WTC11 (cell line): ENCODE data around the gene DUXB. TPM values are rescaled to one million over a fixed set of nuclear protein-coding genes. Genes with fewer than 3 reads are reported as not detected.

ENCODE experiments used
- ATAC-seq: fragments of 200-7000 bp; cut with Tn5 transposase; 2 replicates; pipeline ENCODE4 v1.10.0; 2021; ENCODE audit warnings: mild to moderate bottlenecking, moderate library complexity
- CTCF ChIA-PET: fragments of 300-600 bp; sonication (Branson Sonifier 250); formaldehyde crosslinking; loops from one replicate; lab custom pipeline; 2021; ENCODE audit warnings: antibody characterized with exemption; lab: Charles Lee
- POLR2A ChIA-PET: fragments of 350-600 bp; sonication (Branson Sonifier 250); formaldehyde crosslinking; loops from one replicate; lab custom pipeline; 2021; ENCODE audit warnings: antibody characterized with exemption; lab: Charles Lee
- DNase-seq: peaks from one replicate; pipeline ENCODE4 v3.0.0; 2021; ENCODE audit warnings: low spot score
- H3K27ac Mint-ChIP-seq: 2 replicates; pipeline ENCODE4 v1.8.0; 2021; ENCODE audit warnings: mixed read lengths
- H3K27me3 Mint-ChIP-seq: 2 replicates; pipeline ENCODE4 v1.8.0; 2021; ENCODE audit warnings: low read depth, mild to moderate bottlenecking, moderate library complexity, mixed read lengths
- H3K36me3 Mint-ChIP-seq: 2 replicates; pipeline ENCODE4 v1.8.0; 2021; ENCODE audit warnings: mixed read lengths
- H3K4me1 Mint-ChIP-seq: 2 replicates; pipeline ENCODE4 v1.8.0; 2022; ENCODE audit warnings: mixed read lengths
- H3K4me3 Mint-ChIP-seq: 2 replicates; pipeline ENCODE4 v1.8.0; 2021; ENCODE audit warnings: mild to moderate bottlenecking, moderate library complexity, mixed read lengths
- H3K9me3 Mint-ChIP-seq: 2 replicates; pipeline ENCODE4 v1.8.0; 2021; ENCODE audit warnings: mixed read lengths
- AR ChIP-seq: fragments of 250-450 bp; sonication (Bioruptor Pico); IDR thresholded peaks from 2 replicates; pipeline ENCODE4 v1.9.0; 2021; ENCODE audit warnings: mild to moderate bottlenecking
- ATF3 ChIP-seq: sonication (generic); formaldehyde crosslinking; conservative IDR thresholded peaks from 2 replicates; pipeline ENCODE4 v1.8.1; 2022; ENCODE audit warnings: mild to moderate bottlenecking, missing genetic modification reagents
- CREB1 ChIP-seq: sonication (generic); formaldehyde crosslinking; IDR thresholded peaks from 2 replicates; pipeline ENCODE4 v1.8.0; 2023; ENCODE audit warnings: mild to moderate bottlenecking, missing genetic modification reagents
- CREM ChIP-seq: sonication (generic); formaldehyde crosslinking; IDR thresholded peaks from 2 replicates; pipeline ENCODE4 v1.8.1; 2022; ENCODE audit warnings: mild to moderate bottlenecking, missing genetic modification reagents, moderate library complexity
- ELF4 ChIP-seq: sonication (generic); formaldehyde crosslinking; IDR thresholded peaks from 2 replicates; pipeline ENCODE4 v1.8.1; 2022; ENCODE audit warnings: low read depth, mild to moderate bottlenecking, moderate library complexity, missing genetic modification reagents
- ESRRA ChIP-seq: sonication (generic); formaldehyde crosslinking; IDR thresholded peaks from 2 replicates; pipeline ENCODE4 v1.8.1; 2022; ENCODE audit warnings: mild to moderate bottlenecking, missing genetic modification reagents, borderline replicate concordance
- ETV6 ChIP-seq: sonication (generic); formaldehyde crosslinking; IDR thresholded peaks from 2 replicates; pipeline ENCODE4 v1.8.1; 2022; ENCODE audit warnings: mild to moderate bottlenecking, missing genetic modification reagents
- FOXJ3 ChIP-seq: sonication (generic); formaldehyde crosslinking; IDR thresholded peaks from 2 replicates; pipeline ENCODE4 v1.9.0; 2021; ENCODE audit warnings: missing genetic modification reagents, mild to moderate bottlenecking, borderline replicate concordance
- FOXP4 ChIP-seq: sonication (generic); formaldehyde crosslinking; IDR thresholded peaks from 2 replicates; pipeline ENCODE4 v1.8.0; 2022; ENCODE audit warnings: mild to moderate bottlenecking, missing genetic modification reagents
- JUN ChIP-seq: sonication (generic); formaldehyde crosslinking; IDR thresholded peaks from 2 replicates; pipeline ENCODE4 v1.8.0; 2023; ENCODE audit warnings: mild to moderate bottlenecking, missing genetic modification reagents
- KAT7 ChIP-seq: sonication (generic); formaldehyde crosslinking; IDR thresholded peaks from 2 replicates; pipeline ENCODE4 v1.8.1; 2023; ENCODE audit warnings: missing genetic modification reagents, mild to moderate bottlenecking, borderline replicate concordance
- NFATC4 ChIP-seq: fragments of 250-450 bp; sonication (Bioruptor Pico); IDR thresholded peaks from 2 replicates; pipeline ENCODE4 v1.9.0; 2021; ENCODE audit warnings: mild to moderate bottlenecking
- OVOL2 ChIP-seq: fragments of 250-450 bp; sonication (Bioruptor Pico); IDR thresholded peaks from 2 replicates; pipeline ENCODE4 v1.9.0; 2021; ENCODE audit warnings: mild to moderate bottlenecking, borderline replicate concordance
- PREB ChIP-seq: sonication (generic); formaldehyde crosslinking; IDR thresholded peaks from 2 replicates; pipeline ENCODE4 v1.8.1; 2022; ENCODE audit warnings: mild to moderate bottlenecking, missing genetic modification reagents, moderate library complexity, borderline replicate concordance
- SP1 ChIP-seq: sonication (generic); formaldehyde crosslinking; conservative IDR thresholded peaks from 2 replicates; pipeline ENCODE4 v1.8.1; 2022; ENCODE audit warnings: missing genetic modification reagents
- ZBTB21 ChIP-seq: sonication (generic); formaldehyde crosslinking; IDR thresholded peaks from 2 replicates; pipeline ENCODE4 v1.8.1; 2023; ENCODE audit warnings: mild to moderate bottlenecking, missing genetic modification reagents, borderline replicate concordance
- ZMAT4 ChIP-seq: fragments of 250-450 bp; sonication (Bioruptor Pico); IDR thresholded peaks from 2 replicates; pipeline ENCODE4 v1.9.0; 2021; ENCODE audit warnings: mild to moderate bottlenecking
- ZNF138 ChIP-seq: sonication (generic); formaldehyde crosslinking; conservative IDR thresholded peaks from 2 replicates; pipeline ENCODE4 v1.8.1; 2022; ENCODE audit warnings: mild to moderate bottlenecking, moderate library complexity, missing genetic modification reagents
- ZNF219 ChIP-seq: sonication (generic); formaldehyde crosslinking; IDR thresholded peaks from 2 replicates; pipeline ENCODE4 v1.8.0; 2023; ENCODE audit warnings: missing genetic modification reagents, mild to moderate bottlenecking, borderline replicate concordance
- ZNF232 ChIP-seq: sonication (generic); formaldehyde crosslinking; IDR thresholded peaks from 2 replicates; pipeline ENCODE4 v1.8.0; 2022; ENCODE audit warnings: mild to moderate bottlenecking, missing genetic modification reagents
- total RNA-seq: library from RNA; stranded (reverse); gene quantifications from 3 replicates; pipeline ENCODE4 v1.2.3, GENCODE V29; 2021
- TF ChIP-seq, protein P1 (sequence below): sonication (generic); formaldehyde crosslinking; conservative IDR thresholded peaks from 2 replicates; pipeline ENCODE4 v1.8.1; 2023; ENCODE audit warnings: mild to moderate bottlenecking, low read depth, missing genetic modification reagents, moderate library complexity

DUXB gene
- total RNA-seq, 1 experiment from 2014 or later: not detected

DNA sequence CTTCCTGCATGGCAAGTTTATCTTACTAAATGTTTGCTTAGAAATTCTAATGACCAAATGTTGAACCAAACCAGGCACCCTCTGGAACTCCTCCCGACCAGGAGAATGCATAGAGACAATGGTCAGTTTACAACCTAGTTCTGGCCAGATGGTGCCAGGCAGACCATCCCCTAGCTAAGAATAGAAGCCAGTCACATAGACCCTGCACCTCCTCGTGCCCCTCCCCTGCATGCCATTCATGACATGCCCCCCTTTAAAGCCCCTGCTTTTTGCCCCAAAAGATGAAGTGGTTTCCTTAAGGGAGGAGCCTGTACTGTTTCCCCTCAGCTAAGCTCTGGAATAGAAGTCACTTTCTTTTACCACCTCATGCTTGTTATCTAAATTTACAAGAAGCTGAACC lies 31.6 kb upstream of the DUXB start:
- no peak overlapping the region for H3K4me3 Mint-ChIP-seq
- no peak for ATAC-seq
- POLR2A ChIA-PET: no interaction called here
- no peak overlapping the region for H3K27ac Mint-ChIP-seq
- TF ChIP-seq AR (no peak), ZNF219 (CRISPR knock-in tag) (no peak), ZMAT4 (CRISPR knock-in tag) (no peak), ATF3 (CRISPR knock-in tag) (no peak), ZNF232 (no peak)
- TF ChIP-seq, protein P1, sequence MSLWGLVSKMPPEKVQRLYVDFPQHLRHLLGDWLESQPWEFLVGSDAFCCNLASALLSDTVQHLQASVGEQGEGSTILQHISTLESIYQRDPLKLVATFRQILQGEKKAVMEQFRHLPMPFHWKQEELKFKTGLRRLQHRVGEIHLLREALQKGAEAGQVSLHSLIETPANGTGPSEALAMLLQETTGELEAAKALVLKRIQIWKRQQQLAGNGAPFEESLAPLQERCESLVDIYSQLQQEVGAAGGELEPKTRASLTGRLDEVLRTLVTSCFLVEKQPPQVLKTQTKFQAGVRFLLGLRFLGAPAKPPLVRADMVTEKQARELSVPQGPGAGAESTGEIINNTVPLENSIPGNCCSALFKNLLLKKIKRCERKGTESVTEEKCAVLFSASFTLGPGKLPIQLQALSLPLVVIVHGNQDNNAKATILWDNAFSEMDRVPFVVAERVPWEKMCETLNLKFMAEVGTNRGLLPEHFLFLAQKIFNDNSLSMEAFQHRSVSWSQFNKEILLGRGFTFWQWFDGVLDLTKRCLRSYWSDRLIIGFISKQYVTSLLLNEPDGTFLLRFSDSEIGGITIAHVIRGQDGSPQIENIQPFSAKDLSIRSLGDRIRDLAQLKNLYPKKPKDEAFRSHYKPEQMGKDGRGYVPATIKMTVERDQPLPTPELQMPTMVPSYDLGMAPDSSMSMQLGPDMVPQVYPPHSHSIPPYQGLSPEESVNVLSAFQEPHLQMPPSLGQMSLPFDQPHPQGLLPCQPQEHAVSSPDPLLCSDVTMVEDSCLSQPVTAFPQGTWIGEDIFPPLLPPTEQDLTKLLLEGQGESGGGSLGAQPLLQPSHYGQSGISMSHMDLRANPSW (CRISPR knock-in tag): no peak
- TF ChIP-seq, all 79 proteins: peak for 0
- Mint-ChIP-seq H3K36me3 (peaks cover 5% of the 10 kb centered on the region; the same call in 1 of the 2 replicates), H3K27me3 (peaks cover 4% of the 10 kb centered on the region), H3K9me3 (peaks cover 25% of the 10 kb centered on the region), H3K4me1 (no peaks in the 10 kb centered on the region)
- CTCF ChIA-PET: interaction anchor here (1.1 kb wide), 1 partner anchor 30 kb away, joined by 3 read pairs; no protein-coding TSS in a partner anchor
- DNase-seq: no peak

GRCh38 chr16:75727221-75727620 lies 26.0 kb upstream of the DUXB start:
- Mint-ChIP-seq H3K9me3 (peaks cover 24% of the 10 kb centered on the region), H3K36me3 (0 out of 2 replicates have a peak, but pooled peaks cover 8% of the 10 kb centered on the region), H3K4me3 (no peak overlapping the region), H3K27ac (no peak overlapping the region), H3K4me1 (no peaks in the 10 kb centered on the region), H3K27me3 (peaks cover 6% of the 10 kb centered on the region)
- ChIA-PET CTCF (no interaction called here), POLR2A (no interaction called here)
- DNase-seq (no peak), ATAC-seq (no peak)
- TF ChIP-seq SP1 (no peak), ESRRA (CRISPR knock-in tag) (no peak), NFATC4 (no peak), ELF4 (CRISPR knock-in tag) (no peak), ZNF138 (CRISPR knock-in tag) (no peak), FOXJ3 (CRISPR knock-in tag) (no peak), JUN (CRISPR knock-in tag) (no peak), KAT7 (CRISPR knock-in tag) (no peak)

DNA sequence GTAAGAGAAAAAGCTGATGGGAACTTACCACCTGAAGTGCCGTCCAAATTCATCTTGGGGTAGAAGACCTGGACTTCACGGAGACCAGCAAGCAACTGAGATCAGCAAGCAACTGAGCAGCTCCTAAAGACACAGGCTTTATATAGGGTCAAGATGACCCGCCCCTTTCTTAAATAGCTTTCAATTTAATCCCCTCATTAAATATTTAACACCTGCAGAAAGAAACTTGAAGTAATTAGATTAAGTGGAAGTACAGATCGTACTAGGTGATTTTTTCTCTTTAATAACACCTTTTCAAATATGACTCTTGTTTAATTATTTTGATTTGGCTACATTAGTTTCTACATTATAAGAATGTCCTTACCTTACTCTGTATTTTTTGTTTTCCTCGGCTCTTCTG lies 25.1 kb upstream of the DUXB start, which contains the start of gene CPHXL:
TSS of gene CPHXL (minus strand) at position 101 of the 400 bp plus-strand sequence. CDS start at position 53, 48 bp downstream.
- H3K27ac Mint-ChIP-seq: no peak within 1 kb of the TSS
- peaks cover 15% of the 10 kb centered on the region; the same call in 1 of the 2 replicates for H3K36me3 Mint-ChIP-seq
- ATAC-seq (no peak), DNase-seq (no peak)
- ChIA-PET POLR2A (no interaction called here), CTCF (no interaction called here)
- H3K27me3 Mint-ChIP-seq: peaks cover 13% of the 10 kb centered on the region
- H3K9me3 Mint-ChIP-seq: peaks cover 31% of the 10 kb centered on the region
- H3K4me1 Mint-ChIP-seq: no peaks in the 10 kb centered on the region
- H3K4me3 Mint-ChIP-seq: no peak within 1 kb of the TSS
- TF ChIP-seq CREM (no peak), AR (no peak), ZBTB21 (CRISPR knock-in tag) (no peak), PREB (CRISPR knock-in tag) (no peak), FOXP4 (CRISPR knock-in tag) (no peak), ETV6 (no peak), OVOL2 (CRISPR knock-in tag) (no peak), CREB1 (CRISPR knock-in tag) (no peak)
